ENCODE data around the gene ZPLD1. TPM values are rescaled to one million over a fixed set of nuclear protein-coding genes. Genes with fewer than 3 reads are reported as not detected.

The ZPLD1 gene
- total and polyA plus RNA-seq, 2 of the 4 experiments (the other 2 are of a cell fraction): under 0.01 to 0.03 TPM

GRCh38 chr3:102449930-102450329 is 15.1 kb downstream of the ZPLD1 start:
- H2AK5ac ChIP-seq (ENCODE audit: low read depth, low read length): no peak overlapping the region
- H2BK120ac ChIP-seq (ENCODE audit: low read depth, low read length): no peak overlapping the region
- no peak for DNase-seq

More at GRCh38 chr3:102449930-102450329, 15.1 kb downstream of the ZPLD1 start:
- Histone ChIP-seq H2BK5ac (ENCODE audit: low read depth, low read length, poor library complexity, severe bottlenecking) (no peak overlapping the region), H3K23ac (ENCODE audit: low read depth, low read length) (no peak overlapping the region), H2BK20ac (ENCODE audit: low read depth, low read length) (no peak overlapping the region), H3K9me1 (ENCODE audit: insufficient read depth, low read length) (no peaks in the 10 kb centered on the region), H3K27ac (ENCODE audit: insufficient read depth, low read length) (no peak overlapping the region), H2AFZ (replicated peaks; ENCODE audit: low read length, poor library complexity) (no peak overlapping the region), H3K9me3 (ENCODE audit: control insufficient read depth, insufficient read depth, low read length) (no peaks in the 10 kb centered on the region), H3K56ac (ENCODE audit: extremely low read depth, insufficient read depth, low read length) (no peak overlapping the region), H3K18ac (ENCODE audit: low read depth, low read length) (no peak overlapping the region), H3K4me2 (ENCODE audit: low read depth, low read length) (no peak overlapping the region), H3K14ac (replicated peaks; ENCODE audit: low read depth, low read length) (no peak overlapping the region), H3K9ac (ENCODE audit: low read depth, low read length) (no peak overlapping the region), H2BK15ac (ENCODE audit: low read depth, low read length) (no peak overlapping the region), H4K91ac (ENCODE audit: insufficient read depth, low read depth, low read length) (no peak overlapping the region), H3K4me3 (ENCODE audit: insufficient read depth, low read depth, low read length) (no peak overlapping the region), H3K27me3 (ENCODE audit: control insufficient read depth, insufficient read depth, low read length) (no peaks in the 10 kb centered on the region), H4K5ac (ENCODE audit: low read depth, low read length) (no peak overlapping the region), H3K4me1 (ENCODE audit: control insufficient read depth, insufficient read depth, low read length) (no peaks in the 10 kb centered on the region), H2AK9ac (replicated peaks; ENCODE audit: low read depth, low read length, poor library complexity) (no peak overlapping the region), H3K79me1 (ENCODE audit: low read depth in 1 of 2, low read length in 2 of 2) (no peaks in the 10 kb centered on the region), H3K4ac (ENCODE audit: low read depth, low read length) (no peak overlapping the region), H4K20me1 (ENCODE audit: insufficient read depth, low read length) (no peaks in the 10 kb centered on the region), H3K36me3 (ENCODE audit: control insufficient read depth, insufficient read depth, low read length) (no peaks in the 10 kb centered on the region), H4K8ac (ENCODE audit: low read depth in 2 of 2, low read length in 2 of 2) (no peak overlapping the region)
- intact Hi-C loops (cut with micrococcal nuclease): no loop called here
- dilution Hi-C loops (cut with HindIII; ENCODE audit: low sequenced_read_pairs, unreplicated experiment): no loop called here
- no TSS peak for BruUV-seq (replicated peaks)
- ChIA-PET CTCF (no interaction called here), POLR2A (ENCODE audit: unreplicated experiment) (no interaction called here)
- no peak for TF ChIP-seq ELK1 (IDR thresholded peaks at IDR 0.05; ENCODE audit: borderline replicate concordance, low read depth, low read length)
- TF ChIP-seq RCOR1 (IDR thresholded peaks at IDR 0.05; ENCODE audit: insufficient replicate concordance, low read length): no peak
- no peak for TF ChIP-seq MAZ (IDR thresholded peaks at IDR 0.05; ENCODE audit: borderline replicate concordance, low read depth, low read length)
- TF ChIP-seq RAD21 (IDR thresholded peaks at IDR 0.05; ENCODE audit: low read length): no peak
- in situ Hi-C loops (cut with MboI; ENCODE audit: low sequenced_read_pairs): no loop called here
- ATAC-seq (ENCODE audit: low read depth): no peak
- WGBS, 2 experiments (ENCODE audit: extremely low coverage in 2 of 2, insufficient read length in 1 of 2): no CpG with 5 or more reads among the region's 3 CpGs
